Suppressor macrophage treated with lipopolysaccharide for 1 hour (primary cell): ENCODE data around the gene KRT27.
A peak's percentile ranks its signal among the peaks of the same experiment; 100 is the strongest.
"Not testable (repeated sequence)": the region's sequence is repeated elsewhere in the genome, so short reads cannot be mapped to it uniquely, and the experiment has no call there.

Experiments used
- DNase-seq, 3 donors: peaks; one replicate each; pipeline ENCODE4 v3.0.0-alpha.2; 2020 to 2022

The KRT27 gene

DNA sequence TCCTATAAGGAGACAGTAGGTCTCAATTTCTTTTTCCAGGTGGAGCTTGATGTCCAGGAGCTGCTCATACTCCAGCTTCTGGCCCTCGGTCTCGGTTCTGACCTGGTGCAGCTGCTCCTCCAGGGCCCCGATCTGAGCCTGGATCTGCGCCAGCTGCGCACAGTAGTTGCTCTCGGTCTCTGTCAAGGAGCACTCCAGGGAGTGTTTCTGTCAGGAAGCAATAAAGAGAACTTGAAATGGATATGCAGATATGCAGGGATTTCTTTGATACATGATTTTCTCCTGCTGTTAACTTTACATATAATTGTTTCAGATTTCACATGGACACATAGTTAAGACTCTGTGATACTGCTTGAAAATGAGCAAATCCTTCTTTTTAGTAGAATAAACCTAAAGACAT is 32.0 kb downstream of the KRT27 start:
- DNase-seq: no peak

DNA sequence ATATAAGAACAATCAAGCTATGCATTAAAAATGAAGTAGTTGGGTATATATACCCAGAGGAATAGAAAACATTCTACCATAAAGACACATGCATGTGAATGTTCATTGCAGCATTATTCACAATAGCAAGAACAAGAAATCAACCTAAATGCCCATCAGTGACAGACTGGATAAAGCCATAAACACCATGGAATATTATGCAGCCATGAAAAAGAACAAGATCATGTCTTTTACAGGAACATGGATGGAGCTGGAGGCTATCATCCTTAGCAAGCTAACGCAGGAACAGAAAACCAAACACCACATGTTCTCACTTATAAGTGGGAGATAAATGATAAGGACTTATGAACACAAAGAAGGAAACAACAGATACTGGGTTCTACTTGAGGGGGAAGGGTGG is 33.7 kb downstream of the KRT27 start:
- DNase-seq: not testable (repeated sequence)

DNA sequence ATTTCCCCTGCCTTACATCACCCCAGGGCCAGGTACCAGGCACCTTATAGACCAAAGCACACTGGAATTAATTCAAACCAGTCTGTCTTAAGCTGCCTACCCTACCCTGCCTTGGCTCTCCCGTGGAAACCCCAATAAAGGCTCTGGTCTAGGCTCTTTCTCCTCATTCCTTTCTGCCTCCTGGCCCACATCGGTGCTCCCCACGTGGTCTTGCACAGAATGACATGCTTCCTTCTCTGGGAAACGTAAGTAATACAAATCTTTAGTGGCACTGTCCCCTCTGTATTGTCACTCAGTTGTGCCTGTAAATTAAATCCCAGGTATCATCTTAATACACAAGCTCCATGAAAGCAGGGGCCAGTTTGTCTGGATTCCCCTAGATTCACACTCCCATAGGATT is 43.8 kb downstream of the KRT27 start:
- no peak for DNase-seq

DNA sequence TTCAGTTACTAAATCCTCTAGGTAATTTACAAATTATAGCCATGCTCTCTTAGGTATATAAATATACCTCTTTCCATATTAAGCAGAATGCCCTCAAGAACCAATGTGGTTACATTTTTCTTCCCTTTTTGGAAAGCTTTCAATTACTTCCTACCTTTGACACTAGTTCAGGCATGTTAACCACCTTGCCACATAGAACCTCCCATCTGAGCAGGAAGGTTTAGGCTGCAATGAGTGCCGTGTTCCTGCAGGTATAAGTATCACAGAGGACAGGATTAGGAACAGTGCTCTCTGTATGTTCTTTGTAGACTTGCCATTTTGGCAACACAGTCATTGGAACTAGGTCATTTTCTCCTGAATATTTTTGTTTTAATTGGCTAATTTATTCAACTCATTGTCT is 47.3 kb downstream of the KRT27 start:
- DNase-seq: no peak

DNA sequence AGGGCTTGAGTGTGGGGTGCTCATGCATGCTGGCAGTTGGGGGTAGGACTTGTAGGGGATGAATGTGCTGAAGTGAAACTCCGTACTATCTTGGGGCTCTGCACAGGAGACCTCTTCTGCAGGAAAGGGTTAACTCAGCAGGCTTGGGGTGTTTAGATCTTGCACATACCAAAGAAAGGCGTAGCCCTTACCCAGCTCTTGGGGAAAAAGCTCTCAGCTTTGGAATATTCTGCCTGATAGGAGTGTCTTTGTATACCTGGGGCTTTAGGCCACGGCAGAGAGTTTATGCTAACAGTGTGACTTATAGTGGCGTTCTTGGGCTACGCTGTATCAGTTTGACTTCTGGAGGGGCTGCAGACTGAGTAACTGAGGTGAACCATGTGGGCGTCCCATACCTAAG is 48.3 kb downstream of the KRT27 start:
- DNase-seq: no peak

DNA sequence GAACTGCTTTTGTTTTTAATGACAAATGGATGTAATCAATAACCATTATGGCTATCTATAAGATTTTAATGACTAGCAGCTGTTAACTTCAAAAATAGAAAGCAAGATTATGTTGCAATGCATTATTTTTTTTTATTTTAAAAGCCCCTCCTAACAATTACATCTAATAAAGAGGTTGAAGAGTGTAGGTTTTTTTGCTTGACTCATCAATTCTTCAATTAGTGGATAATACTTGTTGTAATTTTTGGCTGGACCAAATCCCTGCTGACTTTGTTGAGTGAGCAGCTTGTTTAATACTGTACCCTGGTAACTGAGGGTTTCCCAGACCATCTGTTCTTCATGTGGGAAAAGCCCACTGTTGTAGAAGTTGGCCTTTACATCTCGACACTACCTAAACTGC is 51.4 kb downstream of the KRT27 start:
- no peak for DNase-seq

DNA sequence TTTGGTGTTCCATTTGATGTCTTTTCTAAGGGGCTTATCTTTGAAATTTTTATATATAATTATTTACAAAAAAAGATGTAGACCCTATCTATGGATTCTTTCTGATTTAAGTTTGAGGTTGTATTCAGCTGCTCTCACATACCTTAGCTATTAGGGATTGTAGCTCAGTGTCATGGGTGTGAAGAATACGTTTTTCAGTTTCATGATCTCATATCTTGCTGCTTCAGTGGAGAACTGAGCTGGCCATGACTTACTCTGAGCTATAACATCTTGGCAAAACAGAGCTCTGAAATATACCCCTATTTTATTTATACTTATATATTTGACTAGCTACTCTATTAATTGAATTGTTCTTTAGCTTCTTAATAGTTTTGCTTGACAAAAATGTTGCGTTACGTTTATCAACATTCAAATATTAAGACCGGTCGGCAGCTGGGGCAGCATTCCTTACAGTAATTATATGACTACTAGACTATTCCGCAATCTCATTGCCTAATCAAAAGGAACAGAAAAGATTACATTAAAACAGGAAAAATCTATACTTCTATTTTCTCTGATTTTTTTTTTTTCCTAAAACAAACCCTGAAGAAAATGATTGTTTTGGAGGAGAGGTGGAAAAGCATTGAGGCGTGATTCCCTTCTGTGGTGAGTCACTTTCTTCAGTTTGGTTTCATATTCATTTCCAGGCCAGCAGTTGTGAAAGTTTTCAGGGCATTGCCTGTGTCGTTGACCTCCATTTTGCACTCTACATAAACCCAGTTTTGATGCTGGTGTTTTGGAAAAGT is 54.7 kb downstream of the KRT27 start:
- peak; percentile 12 to 29 (median 17) for DNase-seq

DNA sequence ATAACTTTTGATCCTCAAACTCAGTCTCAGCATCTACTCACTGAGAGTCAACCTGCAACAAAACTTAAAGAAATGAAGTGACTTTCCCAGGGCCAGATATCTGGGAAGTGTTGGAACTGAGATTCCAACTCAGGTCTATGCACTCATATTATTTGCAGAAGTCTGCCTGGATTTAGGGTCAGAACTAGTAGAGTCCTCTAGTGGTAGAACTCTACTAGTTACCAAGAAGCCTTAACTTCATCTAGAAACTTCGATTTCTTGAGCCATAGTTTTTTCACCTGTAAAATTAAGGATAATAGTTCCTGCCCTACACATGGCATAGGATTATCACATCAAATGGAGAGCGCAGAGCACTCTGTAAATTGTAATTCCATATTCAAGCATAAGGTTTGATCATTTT is 55.4 kb downstream of the KRT27 start:
- DNase-seq: peak in 1 of 3 donors; percentile 5
